B cell (primary cell): ENCODE results near the gene MTCL3.

Experiments
- ATAC-seq: fragments of 200-7000 bp; cut with Tn5 transposase; one replicate; pipeline ENCODE4 v1.10.0; 2021; ENCODE audit warnings: low read depth, mild to moderate bottlenecking, moderate number of reproducible peaks, moderate library complexity
- CTCF ChIA-PET: fragments of 350-600 bp; sonication (Branson Sonifier 250); formaldehyde crosslinking; loops from one replicate; lab custom pipeline; 2021; ENCODE audit warnings: antibody characterized with exemption, inconsistent platforms; lab: Charles Lee
- POLR2A ChIA-PET: fragments of 350-600 bp; sonication (Branson Sonifier 250); formaldehyde crosslinking; loops from one replicate; lab custom pipeline; 2021; ENCODE audit warnings: antibody characterized with exemption; lab: Charles Lee
- DNase-seq: peaks from one replicate; pipeline ENCODE4 v3.0.0; 2013
- H2AFZ ChIP-seq: 2 replicates; pipeline ENCODE4 v1.6.1; 2012; ENCODE audit warnings: mild to moderate bottlenecking, low read depth, low read length; ENCODE audit not compliant: insufficient read depth, poor library complexity, severe bottlenecking
- H3K27ac ChIP-seq, 2 donors: 1 replicate in 1 of 2; 2 replicates in 1 of 2; pipeline ENCODE4 v1.5.1; 2012 to 2013; ENCODE audit warnings: low read length in 2 of 2, mild to moderate bottlenecking in 2 of 2, moderate library complexity in 1 of 2
- H3K27me3 ChIP-seq, 4 experiments: fragments of 200-600 bp in 1 of 4; sonication (generic) in 1 of 4; replicated peaks in 1 of 4; 1 replicate in 2 of 4; 2 replicates in 2 of 4; pipeline versions ENCODE4 v1.6.1 to v1.7.0; 2013 to 2016; ENCODE audit warnings: low read length in 3 of 4, mild to moderate bottlenecking in 2 of 4, mixed read lengths in 1 of 4, moderate library complexity in 1 of 4; ENCODE audit not compliant: insufficient read depth in 4 of 4, control insufficient read depth in 3 of 4; ENCODE audit errors: control extremely low read depth in 1 of 4
- H3K36me3 ChIP-seq, 2 experiments: replicated peaks in 1 of 2; 1 replicate in 1 of 2; 2 replicates in 1 of 2; pipeline versions ENCODE4 v1.6.1 to v1.7.1; 2013; ENCODE audit warnings: low read length in 1 of 2; ENCODE audit not compliant: insufficient read depth in 2 of 2, control insufficient read depth in 1 of 2; ENCODE audit errors: control extremely low read depth in 1 of 2, extremely low read depth in 1 of 2
- H3K4me1 ChIP-seq, 2 donors: fragments of 200-600 bp in 1 of 2; sonication (generic) in 1 of 2; 1 replicate in 1 of 2; 2 replicates in 1 of 2; pipeline versions ENCODE4 v1.5.1 to v1.6.1; 2013 to 2017; ENCODE audit warnings: low read length in 2 of 2; ENCODE audit not compliant: control insufficient read depth in 2 of 2, insufficient read depth in 2 of 2
- H3K4me2 ChIP-seq: replicated peaks from 2 replicates; pipeline ENCODE3; 2012; ENCODE audit warnings: mild to moderate bottlenecking, low read depth, low read length; ENCODE audit not compliant: poor library complexity, severe bottlenecking
- H3K4me3 ChIP-seq, 5 experiments: fragments of 200-600 bp in 1 of 5; sonication (generic) in 1 of 5; 1 replicate in 3 of 5; 2 replicates in 2 of 5; pipeline versions ENCODE4 v1.5.1 to v1.7.0; 2011 to 2016; ENCODE audit warnings: low read length in 4 of 5, mild to moderate bottlenecking in 4 of 5, low read depth in 2 of 5, control low read depth in 1 of 5, moderate library complexity in 1 of 5; ENCODE audit not compliant: insufficient read depth in 1 of 5; ENCODE audit errors: control extremely low read depth in 1 of 5, extremely low read depth in 1 of 5
- H3K79me2 ChIP-seq: fragments of 200-600 bp; sonication (generic); one replicate; pipeline ENCODE4 v1.6.0; 2016; ENCODE audit warnings: low read length; ENCODE audit not compliant: control insufficient read depth, insufficient read depth
- H3K9ac ChIP-seq: fragments of 200-600 bp; sonication (generic); 2 replicates; pipeline ENCODE4 v1.6.1; 2017; ENCODE audit warnings: mild to moderate bottlenecking, low read length, moderate library complexity
- H3K9me3 ChIP-seq, 3 donors: one replicate each; pipeline versions ENCODE4 v1.6.1 to v1.7.1; 2013; ENCODE audit warnings: low read length in 2 of 3; ENCODE audit not compliant: control insufficient read depth in 2 of 3, insufficient read depth in 1 of 3; ENCODE audit errors: control extremely low read depth in 1 of 3
- H4K20me1 ChIP-seq: 2 replicates; pipeline ENCODE4 v1.6.0; 2012; ENCODE audit warnings: mild to moderate bottlenecking, low read length; ENCODE audit not compliant: insufficient read depth, control insufficient read depth, poor library complexity, severe bottlenecking
- H3K27ac Mint-ChIP-seq: one replicate; pipeline ENCODE4 v1.8.0; 2021; ENCODE audit warnings: mixed read lengths
- H3K27me3 Mint-ChIP-seq: one replicate; pipeline ENCODE4 v1.8.0; 2021; ENCODE audit warnings: mixed read lengths
- H3K4me1 Mint-ChIP-seq: one replicate; pipeline ENCODE4 v1.8.0; 2021; ENCODE audit warnings: mixed read lengths
- H3K4me3 Mint-ChIP-seq: one replicate; pipeline ENCODE4 v1.8.0; 2021; ENCODE audit warnings: mixed read lengths
- H3K9me3 Mint-ChIP-seq: one replicate; pipeline ENCODE4 v1.8.0; 2022; ENCODE audit warnings: mixed read lengths; ENCODE audit not compliant: insufficient read depth
- CTCF ChIP-seq: fragments of 200-600 bp; IDR thresholded peaks from one replicate; pipeline ENCODE4 v1.8.0; 2022; ENCODE audit warnings: antibody characterized with exemption, mild to moderate bottlenecking
- EZH2 ChIP-seq: IDR thresholded peaks from 2 replicates; pipeline ENCODE4 v1.6.1; 2012; ENCODE audit warnings: borderline replicate concordance, low read depth, mild to moderate bottlenecking, moderate library complexity, low read length; ENCODE audit not compliant: insufficient read depth, poor library complexity, severe bottlenecking
- WGBS: methylation state at CpG from one replicate; pipeline ENCODE4 v1.1.5; 2013; ENCODE audit warnings: missing lambda C conversion rate; ENCODE audit not compliant: insufficient coverage; 5-methylcytosine and 5-hydroxymethylcytosine counted together
- intact Hi-C: fragments of 100-400 bp; cut with micrococcal nuclease; formaldehyde crosslinking; loops from one replicate; pipeline ENCODE4 v1.10.0; 2022

Gene MTCL3

GRCh38 chr6:127518710-127519468 is at the start of gene MTCL3:
Gene MTCL3, minus strand, starts transcription at chr6:127519335.
- H3K9me3 ChIP-seq, result peaks cover 0 to 8% (median 0%) of the 10 kb centered on the region in 3 donors
- CTCF ChIA-PET, result no interaction called here

More at GRCh38 chr6:127518710-127519468, at the start of gene MTCL3:
- ATAC-seq (no peak), DNase-seq (no peak)
- Mint-ChIP-seq H3K4me1 (peaks cover 23% of the 10 kb centered on the region), H3K27me3 (peaks cover 66% of the 10 kb centered on the region), H3K9me3 (no peaks in the 10 kb centered on the region), H3K27ac (no peak within 1 kb of the TSS), H3K4me3 (no peak within 1 kb of the TSS)
- Histone ChIP-seq H4K20me1 (no peaks in the 10 kb centered on the region), H3K4me1 (peaks cover 24 to 36% of the 10 kb centered on the region in 2 donors), H3K36me3 (no peaks in the 10 kb centered on the region), H3K9ac (no peak within 1 kb of the TSS), H3K4me2 (no peak within 1 kb of the TSS), H2AFZ (peak within 1 kb of the TSS; percentile 6), H3K4me3 (no peak within 1 kb of the TSS), H3K79me2 (no peaks in the 10 kb centered on the region), H3K27me3 (peaks cover 2 to 57% (median 56%) of the 10 kb centered on the region in 4 experiments), H3K27ac (no peak within 1 kb of the TSS)
- POLR2A ChIA-PET, result no interaction called here
- WGBS, result 7% methylated on average over 39 of the region's 42 CpGs
- TF ChIP-seq EZH2, result no peak
- TF ChIP-seq CTCF, result no peak
- intact Hi-C loops, result loop anchor here (5.0 kb wide), 2 partner anchors 177 to 217 kb away; partner anchors contain the start of gene ECHDC1
